Adrenal gland (tissue), 5 donors: ENCODE results near the gene PIK3C2B.

Experiments used
- POLR2A ChIP-seq, 2 donors: fragments of 450-650 bp; IDR thresholded peaks; one replicate each; pipeline ENCODE4 v1.6.1; 2017; ENCODE audit warnings: antibody characterized with exemption in 2 of 2, mild to moderate bottlenecking in 2 of 2, moderate library complexity in 1 of 2
- TF ChIP-seq, protein P1 (sequence below), 6 experiments: fragments of 450-650 bp in 4 of 6; fragments of 200-600 bp in 2 of 6; sonication (generic) in 1 of 6; IDR thresholded peaks; 1 replicate in 5 of 6; 2 replicates in 1 of 6; pipeline versions ENCODE4 v1.5.1 to v1.8.0; 2016 to 2021; ENCODE audit warnings: antibody characterized with exemption in 6 of 6, mild to moderate bottlenecking in 2 of 6, moderate library complexity in 1 of 6
- donor health status: DM: no; HTN: no; CAD: no.

DNA sequence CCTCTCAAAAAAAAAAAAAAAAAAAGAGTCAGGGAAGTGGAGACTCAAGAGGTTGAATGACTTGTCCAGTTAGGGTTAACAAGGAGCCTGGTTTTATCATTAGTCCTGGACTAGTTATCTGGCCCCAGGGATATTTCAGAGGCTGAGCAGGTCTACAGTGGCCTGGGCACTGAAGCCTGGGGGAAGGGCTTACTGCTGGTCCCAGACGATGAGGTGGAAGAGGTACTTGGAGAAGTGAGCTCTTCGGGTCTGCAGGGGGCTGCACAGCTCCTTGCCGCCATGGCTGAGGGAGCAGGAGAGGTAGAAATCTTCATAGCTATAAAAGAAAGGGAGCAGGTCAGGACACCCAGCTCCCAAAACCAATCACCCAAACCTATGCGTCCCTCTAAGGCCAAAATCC, 40.1 kb downstream of the PIK3C2B start:
- TF ChIP-seq, protein P1, sequence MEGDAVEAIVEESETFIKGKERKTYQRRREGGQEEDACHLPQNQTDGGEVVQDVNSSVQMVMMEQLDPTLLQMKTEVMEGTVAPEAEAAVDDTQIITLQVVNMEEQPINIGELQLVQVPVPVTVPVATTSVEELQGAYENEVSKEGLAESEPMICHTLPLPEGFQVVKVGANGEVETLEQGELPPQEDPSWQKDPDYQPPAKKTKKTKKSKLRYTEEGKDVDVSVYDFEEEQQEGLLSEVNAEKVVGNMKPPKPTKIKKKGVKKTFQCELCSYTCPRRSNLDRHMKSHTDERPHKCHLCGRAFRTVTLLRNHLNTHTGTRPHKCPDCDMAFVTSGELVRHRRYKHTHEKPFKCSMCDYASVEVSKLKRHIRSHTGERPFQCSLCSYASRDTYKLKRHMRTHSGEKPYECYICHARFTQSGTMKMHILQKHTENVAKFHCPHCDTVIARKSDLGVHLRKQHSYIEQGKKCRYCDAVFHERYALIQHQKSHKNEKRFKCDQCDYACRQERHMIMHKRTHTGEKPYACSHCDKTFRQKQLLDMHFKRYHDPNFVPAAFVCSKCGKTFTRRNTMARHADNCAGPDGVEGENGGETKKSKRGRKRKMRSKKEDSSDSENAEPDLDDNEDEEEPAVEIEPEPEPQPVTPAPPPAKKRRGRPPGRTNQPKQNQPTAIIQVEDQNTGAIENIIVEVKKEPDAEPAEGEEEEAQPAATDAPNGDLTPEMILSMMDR (IDR thresholded peaks at IDR 0.05) = no peak
- TF ChIP-seq POLR2A (IDR thresholded peaks at IDR 0.05) = no peak
